Fibroblast of the aortic adventitia (primary cell): Measurements from ENCODE around the gene ZNF695. TPM values are rescaled to one million over a fixed set of nuclear protein-coding genes. Genes with fewer than 3 reads are reported as not detected.

Experiments
- DNase-seq: peaks from one replicate; pipeline ENCODE4 v3.0.0-alpha.2; 2010; ENCODE audit warnings: low read depth
- H3K4me3 ChIP-seq: 2 replicates; pipeline ENCODE4 v1.5.1; 2011; ENCODE audit warnings: low read depth, mild to moderate bottlenecking, control low read depth, low read length, moderate library complexity
- total RNA-seq: library from RNA; depleted of rRNA; stranded (reverse); fragments of >200 nt; gene quantifications from 2 replicates; pipeline ENCODE4 v1.2.3, GENCODE V29; 2012; ENCODE audit warnings: low replicate concordance
- TF ChIP-seq, protein P1 (sequence below): IDR thresholded peaks from 2 replicates; pipeline ENCODE4 v1.5.1; 2011; ENCODE audit warnings: mild to moderate bottlenecking, low read length, control low read depth, inconsistent platforms; ENCODE audit not compliant: insufficient read depth

The ZNF695 gene
- total RNA-seq, 1 donor, result 1.4 TPM

DNA sequence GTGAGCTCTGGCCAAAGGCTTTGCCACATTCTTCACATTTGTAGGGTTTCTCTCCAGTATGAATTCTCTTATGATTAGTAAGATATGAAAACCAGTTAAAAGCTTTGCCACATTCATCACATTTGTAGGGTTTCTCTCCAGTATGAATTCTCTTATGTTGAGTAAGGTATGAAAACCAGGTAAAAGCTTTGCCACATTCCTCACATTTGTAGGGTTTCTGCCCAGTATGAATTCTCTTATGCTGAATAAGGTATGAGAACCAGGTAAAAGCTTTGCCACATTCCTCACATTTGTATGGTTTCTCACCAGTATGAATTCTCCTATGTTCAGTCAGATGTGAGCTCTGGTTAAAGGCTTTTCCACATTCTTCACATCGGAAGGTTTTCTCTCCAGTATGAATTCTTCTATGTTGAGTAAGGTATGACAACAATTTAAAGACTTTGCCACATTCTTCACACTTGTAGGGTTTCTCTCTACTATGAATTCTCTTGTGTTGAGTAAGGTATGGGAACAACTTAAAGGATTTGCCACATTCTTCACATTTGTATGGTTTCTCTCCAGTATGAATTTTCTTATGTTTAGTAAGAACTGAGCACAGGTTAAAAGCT, 20.7 kb downstream of the ZNF695 start:
- no peak for DNase-seq
- no peak overlapping the region for H3K4me3 ChIP-seq
- TF ChIP-seq, protein P1, sequence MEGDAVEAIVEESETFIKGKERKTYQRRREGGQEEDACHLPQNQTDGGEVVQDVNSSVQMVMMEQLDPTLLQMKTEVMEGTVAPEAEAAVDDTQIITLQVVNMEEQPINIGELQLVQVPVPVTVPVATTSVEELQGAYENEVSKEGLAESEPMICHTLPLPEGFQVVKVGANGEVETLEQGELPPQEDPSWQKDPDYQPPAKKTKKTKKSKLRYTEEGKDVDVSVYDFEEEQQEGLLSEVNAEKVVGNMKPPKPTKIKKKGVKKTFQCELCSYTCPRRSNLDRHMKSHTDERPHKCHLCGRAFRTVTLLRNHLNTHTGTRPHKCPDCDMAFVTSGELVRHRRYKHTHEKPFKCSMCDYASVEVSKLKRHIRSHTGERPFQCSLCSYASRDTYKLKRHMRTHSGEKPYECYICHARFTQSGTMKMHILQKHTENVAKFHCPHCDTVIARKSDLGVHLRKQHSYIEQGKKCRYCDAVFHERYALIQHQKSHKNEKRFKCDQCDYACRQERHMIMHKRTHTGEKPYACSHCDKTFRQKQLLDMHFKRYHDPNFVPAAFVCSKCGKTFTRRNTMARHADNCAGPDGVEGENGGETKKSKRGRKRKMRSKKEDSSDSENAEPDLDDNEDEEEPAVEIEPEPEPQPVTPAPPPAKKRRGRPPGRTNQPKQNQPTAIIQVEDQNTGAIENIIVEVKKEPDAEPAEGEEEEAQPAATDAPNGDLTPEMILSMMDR, result no peak

- DNase-seq, result no peak
- no peak overlapping the region for H3K4me3 ChIP-seq
- TF ChIP-seq, protein P1, result no peak
Measured at GRCh38 chr1:246978785-246979184, 29.1 kb downstream of the ZNF695 start.

DNA sequence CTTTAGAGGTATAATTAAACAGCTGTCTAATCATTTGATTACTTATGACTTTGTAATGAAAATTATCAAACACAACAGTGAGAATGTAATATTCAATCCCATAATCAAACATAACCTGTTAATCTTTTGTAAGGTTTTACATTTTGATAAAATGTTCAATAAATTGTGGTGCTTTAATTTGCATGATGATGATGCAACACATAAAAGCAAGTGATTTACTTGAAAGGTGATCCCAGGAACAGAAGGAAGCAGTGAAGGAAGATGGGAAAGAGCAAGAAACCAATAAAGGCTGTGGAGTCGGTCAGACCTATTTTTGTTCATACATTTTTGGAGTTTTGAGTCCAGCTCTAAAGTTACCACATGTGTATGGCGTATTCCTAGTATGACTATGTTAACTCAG, 29.6 kb downstream of the ZNF695 start:
- no peak for DNase-seq
- no peak overlapping the region for H3K4me3 ChIP-seq
- TF ChIP-seq, protein P1, result no peak

DNA sequence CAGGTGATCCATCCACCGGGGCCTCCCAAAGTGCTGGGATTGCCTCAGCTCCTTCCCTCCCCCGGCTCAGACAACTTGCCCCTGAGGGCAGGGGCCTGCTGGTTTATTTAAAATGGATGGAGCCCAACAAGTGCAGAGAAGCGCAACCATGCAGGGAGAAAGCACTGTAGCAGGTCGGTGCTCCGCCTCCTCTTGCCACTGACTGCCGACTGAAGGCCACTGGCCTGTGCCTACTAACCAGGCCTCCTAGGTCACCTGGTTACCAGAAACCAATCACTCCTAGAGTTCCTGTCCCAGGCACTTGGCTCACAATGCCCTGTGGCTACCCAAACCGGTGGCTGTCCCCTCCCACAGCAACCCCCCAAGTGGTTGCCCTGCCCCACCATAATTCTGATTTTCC, 35.9 kb downstream of the ZNF695 start:
- TF ChIP-seq, protein P1, result no peak
- no peak overlapping the region for H3K4me3 ChIP-seq
- no peak for DNase-seq

DNA sequence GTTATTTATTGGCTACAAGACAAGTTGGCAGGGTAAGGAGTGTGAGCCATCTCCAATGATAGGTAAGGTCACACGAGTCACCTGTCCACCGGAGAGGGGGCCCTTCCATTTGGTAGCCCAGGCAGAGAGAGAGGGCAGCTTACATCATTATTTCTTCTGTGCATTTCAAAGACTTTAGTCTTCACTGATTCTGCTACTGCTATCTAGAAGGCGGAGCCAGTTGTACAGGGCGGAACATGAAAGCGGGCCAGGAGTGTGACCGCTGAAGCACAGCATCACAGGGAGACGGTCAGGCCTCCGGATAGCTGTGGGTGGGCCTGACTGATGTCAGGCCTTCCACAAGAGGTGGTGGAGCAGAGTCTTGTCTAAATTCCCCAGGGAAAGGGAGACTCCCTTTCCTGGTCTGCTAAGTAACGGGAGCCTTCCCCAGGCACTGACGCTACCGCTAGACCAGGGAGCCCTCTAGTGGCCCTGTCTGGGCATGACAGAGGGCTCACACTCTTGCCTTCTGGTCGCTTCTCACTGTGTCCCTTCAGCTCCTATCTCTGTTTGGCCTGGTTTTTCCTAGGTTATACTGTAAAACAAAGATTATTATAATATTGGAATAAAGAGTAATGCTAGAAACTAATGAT, 36.7 kb downstream of the ZNF695 start:
- TF ChIP-seq, protein P1, result peak; percentile 65
- DNase-seq, result peak; percentile 42

DNA sequence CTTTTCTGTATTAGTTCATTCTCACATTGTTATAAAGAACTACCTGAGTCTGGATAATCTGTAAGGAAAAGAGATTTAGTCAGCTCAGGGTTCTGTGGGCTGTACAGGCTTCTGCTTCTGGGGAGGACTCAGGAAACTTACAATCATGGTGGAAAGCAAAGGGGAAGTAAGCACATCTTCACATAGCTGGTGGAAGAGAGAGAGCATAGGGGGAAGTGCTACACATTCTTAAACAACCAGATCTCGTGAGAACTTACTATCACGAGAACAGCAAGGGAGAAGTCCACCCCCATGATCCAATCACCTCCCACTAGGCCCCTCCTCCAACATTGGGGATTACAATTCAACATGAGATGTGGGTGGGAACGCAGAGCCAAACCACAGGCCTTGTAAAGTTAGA, 38.2 kb downstream of the ZNF695 start:
- DNase-seq, result no peak
- no peak overlapping the region for H3K4me3 ChIP-seq
- TF ChIP-seq, protein P1, result no peak

More for the DNA sequence above, 36.7 kb downstream of the ZNF695 start:
- no peak overlapping the region for H3K4me3 ChIP-seq
